COR-L47 (cell line): ENCODE results near the gene SLC9A8.
A peak's percentile ranks its signal among the peaks of the same experiment; 100 is the strongest.
"Not testable (repeated sequence)": the region's sequence is repeated elsewhere in the genome, so short reads cannot be mapped to it uniquely, and the experiment has no call there.

Experiments used
- DNase-seq: peaks from one replicate; lab custom pipeline; 2025; lab: John Stamatoyannopoulos, UW

The SLC9A8 gene

GRCh38 chr20:49812507-49813304 lies at the start of gene SLC9A8:
Gene SLC9A8, plus strand, starts transcription at chr20:49812828. Its CDS starts 95 bp downstream, at chr20:49812923.
- peak; percentile 70 for DNase-seq

- DNase-seq: no peak
These were observed 49.5 kb upstream of the SLC9A8 start for GRCh38 chr20:49762940-49763766.

- DNase-seq: no peak
These were observed 47.3 kb upstream of the SLC9A8 start for GRCh38 chr20:49765413-49765736.

GRCh38 chr20:49765846-49766541 lies 46.6 kb upstream of the SLC9A8 start:
- no peak for DNase-seq

- DNase-seq: no peak
These were observed 45.6 kb upstream of the SLC9A8 start for GRCh38 chr20:49766979-49767521.

- DNase-seq: no peak
These were observed 44.2 kb upstream of the SLC9A8 start for GRCh38 chr20:49768204-49769047.

GRCh38 chr20:49769048-49769581 lies 43.5 kb upstream of the SLC9A8 start:
- DNase-seq: no peak

GRCh38 chr20:49770634-49771033 lies 42.0 kb upstream of the SLC9A8 start:
- DNase-seq: no peak

- not testable (repeated sequence) for DNase-seq
These were observed 38.4 kb upstream of the SLC9A8 start for GRCh38 chr20:49774213-49774612.

- no peak for DNase-seq
These were observed 37.4 kb upstream of the SLC9A8 start for GRCh38 chr20:49775229-49775693.

- DNase-seq: no peak
These were observed 32.7 kb upstream of the SLC9A8 start for GRCh38 chr20:49779972-49780371.

- no peak for DNase-seq
These were observed 31.0 kb upstream of the SLC9A8 start for GRCh38 chr20:49781676-49782075.

GRCh38 chr20:49782439-49782838 lies 30.2 kb upstream of the SLC9A8 start:
- not testable (repeated sequence) for DNase-seq

- DNase-seq: not testable (repeated sequence)
These were observed 29.3 kb upstream of the SLC9A8 start for GRCh38 chr20:49783021-49783995.

GRCh38 chr20:49784291-49784690 lies 28.3 kb upstream of the SLC9A8 start:
- no peak for DNase-seq

GRCh38 chr20:49785149-49785851 lies 27.3 kb upstream of the SLC9A8 start:
- no peak for DNase-seq

- DNase-seq: no peak
These were observed 26.8 kb upstream of the SLC9A8 start for GRCh38 chr20:49785852-49786175.

- DNase-seq: no peak
These were observed 26.4 kb upstream of the SLC9A8 start for GRCh38 chr20:49786196-49786595.

GRCh38 chr20:49786668-49787370 lies 25.8 kb upstream of the SLC9A8 start:
- no peak for DNase-seq
